ENCODE results near the gene PSMD11.
"Not testable (repeated sequence)": the region's sequence is repeated elsewhere in the genome, so short reads cannot be mapped to it uniquely, and the experiment has no call there.

PSMD11 gene

GRCh38 chr17:32513579-32513978, 69.3 kb downstream of the PSMD11 start:
- DNase-seq (ENCODE audit: low read depth in 2 of 2) = no peak

GRCh38 chr17:32514606-32515005, 70.3 kb downstream of the PSMD11 start:
- DNase-seq (ENCODE audit: low read depth in 2 of 2) = no peak

GRCh38 chr17:32515677-32516383, 71.5 kb downstream of the PSMD11 start:
- no peak for DNase-seq (ENCODE audit: low read depth in 2 of 2)

- DNase-seq (ENCODE audit: low read depth in 2 of 2) = no peak
These were observed 72.1 kb downstream of the PSMD11 start for GRCh38 chr17:32516450-32516849.

GRCh38 chr17:32516940-32517701, 72.8 kb downstream of the PSMD11 start:
- DNase-seq (ENCODE audit: low read depth in 2 of 2) = no peak

- no peak for DNase-seq (ENCODE audit: low read depth in 2 of 2)
These were observed 73.7 kb downstream of the PSMD11 start for GRCh38 chr17:32517982-32518381.

- DNase-seq (ENCODE audit: low read depth in 2 of 2) = no peak
These were observed 74.4 kb downstream of the PSMD11 start for GRCh38 chr17:32518646-32519227.

- peak; percentile 28 to 33 for DNase-seq (ENCODE audit: low read depth in 2 of 2)
These were observed 75.2 kb downstream of the PSMD11 start for GRCh38 chr17:32519228-32520103.

GRCh38 chr17:32520104-32520701, 75.9 kb downstream of the PSMD11 start:
- no peak for DNase-seq (ENCODE audit: low read depth in 2 of 2)

- no peak for DNase-seq (ENCODE audit: low read depth in 2 of 2)
These were observed 76.6 kb downstream of the PSMD11 start for GRCh38 chr17:32520737-32521404.

GRCh38 chr17:32523017-32523680, 78.8 kb downstream of the PSMD11 start:
- DNase-seq (ENCODE audit: low read depth in 2 of 2) = no peak

- DNase-seq (ENCODE audit: low read depth in 2 of 2) = no peak
These were observed 79.7 kb downstream of the PSMD11 start for GRCh38 chr17:32523827-32524552.

GRCh38 chr17:32524553-32524880, 80.2 kb downstream of the PSMD11 start:
- not testable (repeated sequence) for DNase-seq (ENCODE audit: low read depth in 2 of 2)

- no peak for DNase-seq (ENCODE audit: low read depth in 2 of 2)
These were observed 80.8 kb downstream of the PSMD11 start for GRCh38 chr17:32525122-32525521.

- DNase-seq (ENCODE audit: low read depth in 2 of 2) = no peak
These were observed 82.8 kb downstream of the PSMD11 start for GRCh38 chr17:32527146-32527545.

GRCh38 chr17:32528825-32529224, 84.5 kb downstream of the PSMD11 start:
- no peak for DNase-seq (ENCODE audit: low read depth in 2 of 2)

GRCh38 chr17:32529604-32530003, 85.3 kb downstream of the PSMD11 start:
- no peak for DNase-seq (ENCODE audit: low read depth in 2 of 2)

All from activated CD8-positive, alpha-beta memory T cell treated with anti-CD3 and anti-CD28 coated beads for 4 hours (primary cell).